Stimulated activated CD8-positive, alpha-beta memory T cell treated with anti-CD3 and anti-CD28 coated beads, Interleukin-7, amount 100 ng/mL, for 1 hour (primary cell): ENCODE results near the gene CEP126.
"Not testable (repeated sequence)": the region's sequence is repeated elsewhere in the genome, so short reads cannot be mapped to it uniquely, and the experiment has no call there.

ENCODE experiments used
- DNase-seq, 2 donors: peaks; one replicate each; pipeline ENCODE4 v3.0.0-alpha.2; 2020; ENCODE audit warnings: low read depth in 2 of 2

The CEP126 gene

GRCh38 chr11:101931692-101932091 is 16.9 kb downstream of the CEP126 start:
- no peak for DNase-seq

GRCh38 chr11:101940901-101941520 is 26.2 kb downstream of the CEP126 start:
- no peak for DNase-seq

GRCh38 chr11:101944923-101945322 is 30.1 kb downstream of the CEP126 start:
- DNase-seq: no peak

- no peak for DNase-seq
These were observed 30.6 kb downstream of the CEP126 start for GRCh38 chr11:101945448-101945847.

- DNase-seq: no peak
These were observed 34.9 kb downstream of the CEP126 start for GRCh38 chr11:101949680-101950220.

GRCh38 chr11:101955278-101955677 is 40.5 kb downstream of the CEP126 start:
- DNase-seq: no peak

- DNase-seq: no peak
These were observed 40.9 kb downstream of the CEP126 start for GRCh38 chr11:101955701-101956100.

GRCh38 chr11:101960231-101960630 is 45.4 kb downstream of the CEP126 start:
- DNase-seq: no peak

GRCh38 chr11:101964200-101964599 is 49.4 kb downstream of the CEP126 start:
- DNase-seq: not testable (repeated sequence)

- no peak for DNase-seq
These were observed 59.4 kb downstream of the CEP126 start for GRCh38 chr11:101974255-101974654.

GRCh38 chr11:101974771-101975170 is 60.0 kb downstream of the CEP126 start:
- no peak for DNase-seq

- no peak for DNase-seq
These were observed 60.9 kb downstream of the CEP126 start for GRCh38 chr11:101975734-101976133.

- DNase-seq: no peak
These were observed 72.6 kb downstream of the CEP126 start for GRCh38 chr11:101987370-101987769.

GRCh38 chr11:101993172-101993571 is 78.4 kb downstream of the CEP126 start:
- no peak for DNase-seq

GRCh38 chr11:101994052-101994469 is 79.3 kb downstream of the CEP126 start:
- not testable (repeated sequence) for DNase-seq

- no peak for DNase-seq
These were observed 81.3 kb downstream of the CEP126 start for GRCh38 chr11:101996111-101996510.

- DNase-seq: no peak
These were observed 87.0 kb downstream of the CEP126 start for GRCh38 chr11:102001657-102002338.

- DNase-seq: no peak
These were observed 89.4 kb downstream of the CEP126 start for GRCh38 chr11:102004220-102004619.

GRCh38 chr11:102005306-102005705 is 90.5 kb downstream of the CEP126 start:
- DNase-seq: no peak

- DNase-seq: no peak
These were observed 92.2 kb downstream of the CEP126 start for GRCh38 chr11:102006835-102007566.

- no peak for DNase-seq
These were observed 93.0 kb downstream of the CEP126 start for GRCh38 chr11:102007567-102008437.
